GM19463 (cell line): ENCODE data around the gene INCA1.
A peak's percentile ranks its signal among the peaks of the same experiment; 100 is the strongest.
"Not testable (repeated sequence)": the region's sequence is repeated elsewhere in the genome, so short reads cannot be mapped to it uniquely, and the experiment has no call there.

Source experiments
- ATAC-seq: cut with Tn5 transposase; IDR thresholded peaks from one replicate; pipeline ENCODE4 v1.9.1; 2021; ENCODE audit warnings: mild to moderate bottlenecking, moderate library complexity; ENCODE audit not compliant: unreplicated experiment

Gene INCA1, protein sequence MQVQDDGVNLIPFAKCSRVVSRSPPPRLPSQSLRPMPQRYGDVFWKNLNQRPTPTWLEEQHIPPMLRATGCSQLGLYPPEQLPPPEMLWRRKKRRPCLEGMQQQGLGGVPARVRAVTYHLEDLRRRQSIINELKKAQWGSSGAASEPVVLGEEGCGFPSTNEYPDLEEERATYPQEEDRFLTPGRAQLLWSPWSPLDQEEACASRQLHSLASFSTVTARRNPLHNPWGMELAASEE

DNA sequence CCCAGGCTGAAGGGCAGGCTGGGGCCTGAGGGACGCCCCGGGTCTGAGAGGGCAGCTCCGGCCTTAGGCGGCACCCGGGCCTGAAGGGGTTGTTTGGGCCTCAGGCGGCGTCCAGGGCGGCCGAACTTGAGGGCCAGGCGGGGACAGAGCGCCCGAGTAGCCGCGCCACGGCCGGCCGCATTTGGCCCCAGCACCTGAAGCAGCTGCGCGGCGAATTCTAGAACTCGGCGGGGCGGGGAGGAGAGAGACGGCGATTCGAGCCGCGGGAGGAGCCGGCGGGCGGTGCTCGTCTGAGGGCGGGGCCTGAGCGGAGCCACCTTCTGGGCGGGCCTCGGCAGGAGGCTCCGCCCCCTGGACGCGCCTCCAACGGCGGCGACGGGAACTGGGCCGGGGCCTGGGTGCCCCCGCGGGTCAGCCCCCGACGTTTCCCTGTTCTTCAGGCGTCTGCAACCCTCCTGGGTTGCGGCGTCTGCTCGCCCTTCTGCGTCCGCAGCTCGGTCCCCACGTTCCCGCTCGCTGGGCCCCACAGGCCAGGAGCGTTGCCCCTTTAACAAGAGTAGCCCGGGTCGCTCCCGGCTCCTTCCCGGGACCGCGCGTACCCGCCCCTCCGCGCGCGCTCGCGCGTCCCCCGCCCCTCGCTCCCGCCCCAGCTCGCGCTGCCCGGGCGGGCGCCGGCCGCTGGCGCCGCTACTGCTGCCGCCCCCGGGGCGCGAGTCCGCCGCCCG, at the start of gene INCA1, which contains the start of gene KIF1C:
Gene INCA1 (minus strand): TSS at position 221 of the 725 bp plus-strand sequence. CDS start 3,085 bp downstream, outside the sequence.
Gene KIF1C (plus strand): TSS at position 649 of the 725 bp plus-strand sequence. CDS start 2,297 bp downstream, outside the sequence.
- ATAC-seq = peak; percentile 77

DNA sequence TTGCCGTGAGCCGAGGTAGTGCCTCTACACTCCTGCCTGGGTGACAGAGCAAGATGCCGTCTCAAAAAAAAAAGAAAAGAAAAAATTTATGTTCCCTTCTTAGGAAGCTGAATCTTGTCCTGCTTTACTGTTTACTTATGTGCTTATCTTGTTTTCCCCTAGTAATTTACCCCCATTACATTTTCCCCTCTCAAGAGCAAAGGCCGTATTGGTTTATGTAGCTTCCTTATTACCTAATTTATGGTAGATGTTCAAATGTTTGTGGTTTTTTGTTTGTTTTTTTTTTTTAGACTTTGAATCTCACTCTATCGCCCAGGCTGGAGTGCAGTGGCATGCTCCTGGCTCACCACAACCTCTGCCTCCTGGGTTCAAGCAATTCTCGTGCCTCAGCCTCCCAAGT, 48.2 kb upstream of the INCA1 start:
- ATAC-seq = no peak

DNA sequence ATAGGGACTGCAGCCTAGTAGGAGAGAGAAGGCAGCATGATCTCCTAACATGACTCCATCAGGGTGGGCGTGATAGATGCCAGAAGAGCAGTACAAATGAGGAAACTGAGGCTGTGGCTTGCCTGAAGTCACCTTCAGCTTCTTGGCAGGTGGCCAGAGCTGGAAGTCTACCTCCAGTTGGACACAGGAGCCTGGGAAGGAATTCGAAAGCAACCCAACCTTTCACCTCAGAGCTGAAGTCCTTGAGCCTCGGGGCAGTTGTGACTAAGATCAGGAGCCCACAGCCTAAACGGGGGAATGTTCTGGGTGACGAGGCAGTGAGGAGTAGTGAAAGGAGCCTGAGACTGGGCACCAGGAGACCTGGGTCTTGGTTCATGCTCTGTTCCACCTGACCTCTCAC, 47.3 kb upstream of the INCA1 start:
- ATAC-seq = no peak

DNA sequence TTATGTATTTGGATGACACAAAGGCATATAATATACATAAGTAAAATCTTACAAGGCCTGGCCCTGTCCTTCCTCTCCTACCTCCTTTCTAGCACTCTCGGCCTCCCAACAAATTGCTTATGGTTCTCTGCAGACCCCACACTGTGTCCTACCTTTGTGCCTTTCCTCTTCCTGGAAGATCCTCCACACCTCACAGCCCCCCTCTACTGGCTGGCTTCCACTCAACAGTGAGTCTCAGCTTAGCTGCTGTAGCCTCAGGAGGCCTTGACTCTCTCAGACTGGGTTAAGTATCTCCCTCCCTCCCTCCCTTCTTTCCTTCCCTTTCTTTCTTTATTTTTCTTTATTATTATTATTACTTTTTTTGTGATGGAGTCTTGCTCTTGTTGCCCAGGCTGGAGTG, 46.2 kb upstream of the INCA1 start:
- ATAC-seq = no peak

DNA sequence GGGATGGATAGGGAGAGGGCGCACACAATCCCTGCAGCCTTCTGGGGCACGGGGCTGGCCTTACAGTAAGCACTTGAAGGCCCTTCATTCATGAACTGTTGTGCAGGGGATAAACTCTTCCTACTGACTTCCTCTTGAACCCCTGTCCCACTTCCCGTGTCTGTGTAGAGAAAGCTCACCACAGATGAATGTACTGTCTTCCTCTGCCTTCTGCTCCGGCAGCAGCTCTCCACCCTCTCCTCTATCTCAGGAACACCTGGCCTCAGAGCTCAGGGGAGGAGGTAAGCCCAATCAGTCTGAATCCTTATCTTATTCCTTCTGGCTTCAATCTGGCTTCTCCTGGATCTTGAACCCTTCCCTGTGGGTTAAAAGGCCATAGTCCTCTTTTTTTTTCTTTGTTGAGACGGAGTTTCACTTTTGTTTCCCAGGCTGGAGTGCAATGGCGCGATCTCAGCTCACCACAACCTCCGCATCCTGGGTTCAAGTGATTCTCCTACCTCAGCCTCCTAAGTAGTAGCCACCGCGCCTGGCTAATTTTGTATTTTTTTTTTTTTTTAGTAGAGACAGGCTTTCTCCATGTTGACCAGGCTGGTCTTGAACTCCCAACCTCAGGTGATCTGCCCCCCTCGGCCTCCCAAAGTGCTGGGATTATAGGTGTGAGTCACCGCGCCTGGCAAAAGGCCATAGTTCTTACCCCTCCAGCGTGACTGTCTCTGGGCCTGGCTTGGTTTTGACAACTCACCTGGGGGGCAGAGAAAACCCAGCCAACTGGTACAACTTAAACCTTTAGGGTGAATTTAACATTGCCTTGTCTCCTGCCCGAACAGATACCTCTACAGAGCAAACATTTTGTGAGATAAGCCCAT, 45.1 kb upstream of the INCA1 start:
- no peak for ATAC-seq

DNA sequence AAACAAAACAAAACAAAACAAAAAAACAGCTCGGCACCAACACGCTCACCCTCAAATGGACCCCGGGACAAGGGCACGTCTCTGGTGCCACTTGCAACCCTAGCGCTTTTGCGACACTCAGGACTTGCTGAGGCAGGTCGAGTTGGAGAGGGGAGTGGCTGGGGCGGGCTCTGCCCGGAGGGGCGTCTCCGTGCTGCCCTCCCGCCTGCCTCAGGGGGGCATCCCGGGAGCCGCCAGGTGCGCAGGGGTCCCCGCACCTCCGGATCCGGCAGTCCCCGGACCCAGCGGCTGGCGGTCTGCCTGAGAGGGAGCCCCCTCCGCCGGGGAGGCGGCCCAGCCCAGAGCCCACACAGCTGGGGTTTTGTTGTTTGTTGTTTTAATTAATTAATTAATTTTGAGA, 38.0 kb upstream of the INCA1 start, which contains the start of gene SLC52A1:
Gene SLC52A1 (minus strand): TSS at position 112 of the 400 bp plus-strand sequence. CDS start 820 bp downstream, outside the sequence.
- ATAC-seq = no peak

DNA sequence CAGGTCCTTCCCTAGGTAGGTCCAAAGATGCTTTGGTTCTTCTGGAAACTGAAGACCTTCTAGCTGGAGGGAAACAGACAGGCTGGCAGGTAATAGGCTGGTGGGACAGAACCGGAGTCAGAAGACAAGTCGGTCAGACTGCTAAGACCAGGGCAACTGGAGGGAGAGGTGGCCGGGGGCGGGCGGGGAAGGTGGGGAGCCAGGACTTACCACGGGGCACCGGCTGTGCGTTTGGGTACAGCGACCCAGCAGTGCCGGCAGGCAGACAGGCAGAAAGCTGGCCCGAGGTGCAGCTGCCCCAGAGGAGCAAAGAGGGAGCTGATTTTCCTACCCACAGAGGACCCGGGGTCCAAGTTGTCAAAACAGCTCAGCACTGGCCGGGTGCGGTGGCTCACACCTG, 37.3 kb upstream of the INCA1 start:
- no peak for ATAC-seq

DNA sequence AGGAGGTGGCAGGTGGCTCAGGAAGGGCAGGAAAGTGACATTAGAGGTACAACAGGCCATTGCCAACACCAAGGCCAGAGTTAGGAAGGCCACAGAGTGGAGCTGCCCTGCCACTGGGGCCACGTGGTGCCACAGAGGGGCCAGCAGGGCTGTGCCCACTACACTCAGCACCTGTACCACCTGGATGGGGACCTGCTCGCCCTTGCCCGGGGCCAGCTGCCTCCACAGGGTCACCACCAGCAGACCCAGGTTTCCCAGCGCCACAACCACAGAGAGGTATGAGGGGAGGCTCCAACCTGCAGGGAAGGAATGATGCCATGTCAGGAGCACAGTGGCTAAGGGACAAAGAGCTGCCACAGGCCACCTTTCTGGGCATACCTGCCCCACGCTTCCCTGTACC, 36.7 kb upstream of the INCA1 start:
- no peak for ATAC-seq

DNA sequence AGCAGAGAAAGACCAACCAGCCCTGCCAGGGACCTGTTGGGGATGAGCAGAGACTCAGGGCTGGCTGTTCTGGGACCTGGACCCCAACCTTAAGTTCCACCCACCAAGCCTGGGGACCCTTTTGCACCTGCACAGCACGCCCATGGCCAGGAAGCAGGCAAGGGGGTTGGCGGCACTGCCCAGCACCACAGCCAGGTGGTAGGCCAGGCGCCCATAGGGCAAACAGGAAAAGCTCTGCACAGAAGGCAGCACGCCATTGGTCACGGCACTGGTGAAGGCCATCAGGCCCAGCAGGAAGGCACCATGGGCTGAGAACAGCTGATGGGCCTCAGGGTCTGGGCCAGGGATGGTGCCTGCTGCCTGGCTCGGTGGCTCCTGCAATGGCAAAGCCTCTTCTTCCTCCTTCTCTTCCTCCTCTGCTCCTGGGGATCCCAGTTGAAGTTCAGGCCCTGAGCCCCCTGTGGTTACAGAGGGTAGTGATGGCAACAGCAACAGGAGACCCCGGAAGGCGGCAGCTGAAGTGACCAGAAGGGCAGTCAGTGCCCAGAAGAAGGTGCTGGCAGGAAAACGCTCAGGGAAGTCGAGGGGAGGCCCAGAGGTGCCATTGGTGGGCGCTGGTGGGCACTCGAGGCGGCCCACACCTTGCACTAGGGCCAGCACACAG, 36.2 kb upstream of the INCA1 start:
- no peak for ATAC-seq

DNA sequence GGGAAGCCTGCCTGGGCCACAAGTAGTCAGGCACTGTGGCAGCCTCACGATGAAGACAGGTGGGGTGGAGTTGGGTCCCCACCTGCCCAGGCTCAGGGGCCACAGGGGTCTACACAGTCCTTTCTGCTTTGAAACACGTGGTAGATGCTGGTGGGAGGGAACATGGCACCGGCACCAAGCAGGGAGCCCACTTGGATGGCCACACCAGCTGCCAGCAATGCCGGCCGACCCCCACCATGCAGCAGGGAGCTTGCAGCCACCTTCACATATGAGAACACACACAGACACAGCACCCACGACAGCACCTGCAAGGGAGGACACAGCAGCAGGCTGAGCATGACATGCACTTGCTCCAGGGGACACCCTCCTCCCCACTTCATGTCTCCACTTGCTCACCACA, 35.5 kb upstream of the INCA1 start:
- ATAC-seq = no peak

DNA sequence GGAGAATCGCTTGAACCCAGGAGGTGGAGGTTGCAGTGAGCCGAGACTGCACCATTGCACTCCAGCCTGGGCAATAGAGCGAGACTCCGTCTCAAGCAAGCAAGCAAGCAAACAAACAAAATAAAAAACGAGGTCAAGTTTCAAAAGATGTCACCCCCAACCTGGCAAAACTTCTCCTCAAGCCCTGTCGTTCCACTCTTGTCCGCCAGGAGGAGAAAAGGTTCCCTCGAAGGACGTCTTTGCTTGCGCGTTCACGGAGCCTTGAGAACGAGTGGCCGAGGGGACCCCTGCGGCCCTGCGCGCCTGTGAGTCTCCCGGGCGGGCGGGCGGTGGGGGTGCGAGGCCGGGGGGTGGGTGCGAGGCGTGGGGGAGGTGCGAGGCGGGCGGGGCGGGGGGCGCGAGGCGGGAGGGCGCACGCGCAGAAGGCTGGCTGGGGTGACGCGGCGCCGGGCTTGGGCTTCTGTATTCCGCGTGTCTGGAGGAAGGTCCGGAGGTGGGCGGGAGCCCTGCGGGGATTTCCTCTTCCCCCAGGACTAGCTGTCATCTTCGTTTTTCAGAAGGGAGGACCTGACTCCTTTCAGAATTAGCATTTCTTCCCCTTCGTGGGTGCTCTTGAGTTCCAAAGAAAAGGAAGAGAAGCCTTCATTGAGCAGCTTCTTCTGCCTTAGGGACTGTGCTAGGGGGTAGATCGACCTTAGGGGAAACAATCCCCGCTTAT, 34.2 kb upstream of the INCA1 start:
- peak; percentile 70 for ATAC-seq

DNA sequence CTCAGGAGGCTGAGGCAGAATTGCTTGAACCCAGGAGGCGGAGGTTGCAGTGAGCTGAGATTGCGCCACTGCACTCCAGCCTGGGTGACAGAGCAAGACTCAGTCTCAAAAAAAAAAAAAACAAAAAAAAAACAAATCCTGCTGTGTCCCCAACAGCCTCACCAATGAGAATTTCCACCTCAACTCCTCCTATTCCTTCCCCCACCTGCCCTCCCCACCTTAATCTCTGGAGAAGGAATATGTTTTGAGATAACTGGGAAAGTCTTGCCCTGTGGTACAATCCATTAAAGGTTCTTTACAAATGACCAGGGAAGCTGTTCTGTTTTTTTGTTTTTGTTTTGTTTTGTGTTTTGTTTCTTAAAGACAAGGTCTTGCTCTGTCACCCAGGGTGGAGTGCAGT, 32.8 kb upstream of the INCA1 start:
- ATAC-seq = not testable (repeated sequence)

DNA sequence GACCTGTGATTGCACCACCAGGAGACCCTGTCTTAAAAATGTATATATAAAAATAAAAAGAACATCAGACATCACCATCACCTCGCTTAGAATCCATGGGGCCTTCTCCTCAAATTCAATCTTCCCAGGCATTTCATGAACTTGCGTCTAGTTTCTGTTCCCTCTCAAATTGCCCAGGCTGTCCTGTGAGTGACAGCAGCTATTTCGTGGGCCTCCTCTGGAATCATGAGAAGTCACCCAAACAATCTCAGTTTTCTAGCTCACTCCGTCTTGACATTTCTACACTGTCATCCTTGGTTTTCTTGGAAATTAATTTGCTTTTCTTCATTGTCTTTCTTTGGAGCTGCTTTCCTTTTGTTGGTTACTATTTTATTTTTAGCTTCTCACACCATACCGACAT, 30.6 kb upstream of the INCA1 start:
- ATAC-seq = no peak

DNA sequence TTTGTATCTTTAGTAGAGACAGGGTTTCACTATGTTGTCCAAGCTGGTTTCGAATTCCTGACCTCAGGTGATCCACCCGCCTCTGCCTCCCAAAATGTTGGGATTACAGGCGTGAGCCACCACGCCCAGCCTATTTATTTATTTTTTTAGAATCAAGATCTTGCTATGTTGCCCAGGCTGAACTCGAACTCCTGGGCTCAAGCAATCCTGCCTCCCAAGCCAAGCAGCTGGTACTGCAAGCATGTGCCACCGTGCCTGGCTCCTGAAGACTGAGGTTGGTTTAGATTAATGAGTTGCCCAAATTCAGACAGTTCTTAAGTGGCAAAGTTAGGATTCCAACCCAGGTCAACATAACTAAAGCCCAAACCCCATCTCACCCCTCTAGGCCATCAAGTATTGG, 30.0 kb upstream of the INCA1 start:
- no peak for ATAC-seq

DNA sequence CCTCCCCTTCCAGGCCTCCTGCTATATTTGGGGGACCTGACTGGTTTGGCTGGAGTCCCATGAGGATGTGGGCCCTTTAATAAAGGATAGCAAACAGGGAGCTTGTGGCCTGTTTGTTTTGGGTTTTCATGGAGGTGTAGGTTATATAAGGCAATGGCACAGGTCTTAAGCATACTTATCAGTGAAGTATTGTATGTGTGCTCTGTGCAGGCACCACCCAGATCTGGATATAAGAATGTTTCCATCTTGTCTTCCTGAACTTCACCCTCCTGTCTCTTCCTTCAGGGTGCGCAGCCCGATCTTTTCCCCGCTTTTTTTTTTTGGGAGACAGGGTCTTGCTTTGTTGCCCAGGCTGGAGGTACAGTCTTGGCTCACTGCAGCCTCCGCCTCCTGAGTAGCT, 27.3 kb upstream of the INCA1 start:
- ATAC-seq = no peak

DNA sequence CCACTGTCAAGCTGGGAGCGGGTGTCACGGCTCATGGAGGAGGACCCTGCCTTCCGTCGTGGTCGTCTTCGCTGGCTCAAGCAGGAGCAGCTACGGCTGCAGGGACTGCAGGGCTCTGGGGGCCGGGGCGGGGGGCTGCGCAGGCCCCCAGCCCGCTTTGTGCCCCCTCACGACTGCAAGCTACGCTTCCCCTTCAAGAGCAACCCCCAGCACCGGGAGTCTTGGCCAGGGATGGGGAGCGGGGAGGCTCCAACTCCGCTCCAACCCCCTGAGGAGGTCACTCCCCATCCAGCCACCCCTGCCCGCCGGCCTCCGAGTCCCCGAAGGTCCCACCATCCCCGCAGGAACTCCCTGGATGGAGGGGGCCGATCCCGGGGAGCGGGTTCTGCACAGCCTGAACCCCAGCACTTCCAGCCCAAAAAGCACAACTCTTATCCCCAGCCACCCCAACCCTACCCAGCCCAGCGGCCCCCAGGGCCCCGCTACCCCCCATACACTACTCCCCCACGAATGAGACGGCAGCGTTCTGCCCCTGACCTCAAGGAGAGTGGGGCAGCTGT, 26.3 kb upstream of the INCA1 start:
- ATAC-seq = no peak

DNA sequence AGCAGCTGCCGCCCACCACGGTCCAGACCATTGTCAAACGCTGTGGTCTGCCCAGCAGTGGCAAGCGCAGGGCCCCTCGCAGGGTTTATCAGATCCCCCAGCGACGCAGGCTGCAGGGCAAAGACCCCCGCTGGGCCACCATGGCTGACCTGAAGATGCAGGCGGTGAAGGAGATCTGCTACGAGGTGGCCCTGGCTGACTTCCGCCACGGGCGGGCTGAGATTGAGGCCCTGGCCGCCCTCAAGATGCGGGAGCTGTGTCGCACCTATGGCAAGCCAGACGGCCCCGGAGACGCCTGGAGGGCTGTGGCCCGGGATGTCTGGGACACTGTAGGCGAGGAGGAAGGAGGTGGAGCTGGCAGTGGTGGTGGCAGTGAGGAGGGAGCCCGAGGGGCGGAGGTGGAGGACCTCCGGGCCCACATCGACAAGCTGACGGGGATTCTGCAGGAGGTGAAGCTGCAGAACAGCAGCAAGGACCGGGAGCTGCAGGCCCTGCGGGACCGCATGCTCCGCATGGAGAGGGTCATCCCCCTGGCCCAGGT, 24.9 kb upstream of the INCA1 start:
- ATAC-seq = no peak

DNA sequence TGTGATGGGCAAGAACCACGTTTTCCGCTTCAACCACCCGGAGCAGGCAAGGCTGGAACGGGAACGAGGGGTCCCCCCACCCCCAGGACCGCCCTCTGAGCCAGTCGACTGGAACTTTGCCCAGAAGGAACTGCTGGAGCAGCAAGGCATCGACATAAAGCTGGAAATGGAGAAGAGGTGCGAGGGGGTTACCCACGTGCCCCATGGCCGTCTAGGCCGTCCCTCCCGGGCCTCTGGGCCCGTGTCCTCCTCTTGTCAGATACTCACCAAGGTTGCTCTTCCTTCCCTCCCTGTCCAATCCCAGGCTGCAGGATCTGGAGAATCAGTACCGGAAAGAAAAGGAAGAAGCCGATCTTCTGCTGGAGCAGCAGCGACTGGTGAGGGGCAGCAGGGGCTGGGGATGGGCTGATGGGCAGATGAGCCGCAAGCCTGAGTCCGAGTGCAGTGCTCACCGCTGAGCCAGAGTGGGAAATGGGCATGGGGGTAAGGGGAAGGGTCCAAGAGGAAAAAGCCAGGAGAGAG, 23.2 kb upstream of the INCA1 start:
- no peak for ATAC-seq

DNA sequence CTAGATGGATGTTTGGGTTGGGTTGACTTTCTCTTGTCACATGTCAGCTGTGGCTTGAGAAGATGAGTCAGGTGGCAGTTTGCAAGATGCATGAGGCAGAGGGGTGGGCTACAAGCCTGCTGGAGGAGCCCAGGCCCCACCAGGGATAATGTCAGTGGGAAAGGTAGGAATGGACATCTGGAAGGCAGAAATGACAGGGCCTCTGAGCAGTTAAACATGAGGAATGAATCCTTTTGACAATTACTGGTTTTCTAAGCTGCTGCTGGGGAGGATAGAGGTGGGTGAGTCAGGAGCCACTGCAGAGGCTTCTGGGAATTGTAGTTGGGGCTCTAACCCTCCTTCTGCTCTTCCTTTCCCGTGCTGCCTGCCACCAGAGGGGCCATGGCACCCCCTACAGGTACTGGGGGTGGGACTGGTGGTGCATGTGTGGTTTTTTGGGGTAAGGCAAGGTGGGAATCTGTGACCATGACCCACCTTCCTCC, 22.2 kb upstream of the INCA1 start:
- ATAC-seq = no peak
